ENCODE measurements around the gene WNT5A. TPM values are rescaled to one million over a fixed set of nuclear protein-coding genes. Genes with fewer than 3 reads are reported as not detected.

WNT5A gene
- total RNA-seq, 1 donor from 2014 or later = 10.7 TPM

- no peaks in the 10 kb centered on the region for H3K27me3 ChIP-seq (ENCODE audit: control insufficient read depth, insufficient read depth, low read length)
- no peaks in the 10 kb centered on the region for H3K36me3 ChIP-seq (ENCODE audit: control insufficient read depth, insufficient read depth, low read length)
- no peak overlapping the region for H3K4me3 ChIP-seq (ENCODE audit: low read depth, low read length)
- no peak for TF ChIP-seq CTCF (IDR thresholded peaks at IDR 0.05; ENCODE audit: insufficient read depth, low read length, poor library complexity, severe bottlenecking)
- no peak for DNase-seq (ENCODE audit: low read depth)
These were observed 27.3 kb downstream of the WNT5A start for GRCh38 chr3:55459838-55460237.

GRCh38 chr3:55458181-55458790 is 28.8 kb downstream of the WNT5A start:
- Histone ChIP-seq H3K36me3 (ENCODE audit: control insufficient read depth, insufficient read depth, low read length) (no peaks in the 10 kb centered on the region), H3K4me3 (ENCODE audit: low read depth, low read length) (no peak overlapping the region), H3K27me3 (ENCODE audit: control insufficient read depth, insufficient read depth, low read length) (no peaks in the 10 kb centered on the region)
- no peak for TF ChIP-seq CTCF (IDR thresholded peaks at IDR 0.05; ENCODE audit: insufficient read depth, low read length, poor library complexity, severe bottlenecking)
- no peak for DNase-seq (ENCODE audit: low read depth)

- no peaks in the 10 kb centered on the region for H3K27me3 ChIP-seq (ENCODE audit: control insufficient read depth, insufficient read depth, low read length)
- DNase-seq (ENCODE audit: low read depth) = no peak
- TF ChIP-seq CTCF (IDR thresholded peaks at IDR 0.05; ENCODE audit: insufficient read depth, low read length, poor library complexity, severe bottlenecking) = no peak
- H3K36me3 ChIP-seq (ENCODE audit: control insufficient read depth, insufficient read depth, low read length) = no peaks in the 10 kb centered on the region
- no peak overlapping the region for H3K4me3 ChIP-seq (ENCODE audit: low read depth, low read length)
These were observed 31.2 kb downstream of the WNT5A start for GRCh38 chr3:55455915-55456314.

- Histone ChIP-seq H3K36me3 (ENCODE audit: control insufficient read depth, insufficient read depth, low read length) (no peaks in the 10 kb centered on the region), H3K4me3 (ENCODE audit: low read depth, low read length) (no peak overlapping the region), H3K27me3 (ENCODE audit: control insufficient read depth, insufficient read depth, low read length) (no peaks in the 10 kb centered on the region)
- TF ChIP-seq CTCF (IDR thresholded peaks at IDR 0.05; ENCODE audit: insufficient read depth, low read length, poor library complexity, severe bottlenecking) = no peak
- DNase-seq (ENCODE audit: low read depth) = peak; percentile 14
These were observed 32.5 kb downstream of the WNT5A start for GRCh38 chr3:55454611-55455010.

- no peak for TF ChIP-seq CTCF (IDR thresholded peaks at IDR 0.05; ENCODE audit: insufficient read depth, low read length, poor library complexity, severe bottlenecking)
- no peaks in the 10 kb centered on the region for H3K27me3 ChIP-seq (ENCODE audit: control insufficient read depth, insufficient read depth, low read length)
- no peak overlapping the region for H3K4me3 ChIP-seq (ENCODE audit: low read depth, low read length)
- no peaks in the 10 kb centered on the region for H3K36me3 ChIP-seq (ENCODE audit: control insufficient read depth, insufficient read depth, low read length)
- DNase-seq (ENCODE audit: low read depth) = peak; percentile 19
These were observed 33.1 kb downstream of the WNT5A start for GRCh38 chr3:55453886-55454496.

GRCh38 chr3:55452886-55453285 is 34.2 kb downstream of the WNT5A start:
- TF ChIP-seq CTCF (IDR thresholded peaks at IDR 0.05; ENCODE audit: insufficient read depth, low read length, poor library complexity, severe bottlenecking) = no peak
- no peak for DNase-seq (ENCODE audit: low read depth)
- Histone ChIP-seq H3K36me3 (ENCODE audit: control insufficient read depth, insufficient read depth, low read length) (no peaks in the 10 kb centered on the region), H3K4me3 (ENCODE audit: low read depth, low read length) (no peak overlapping the region), H3K27me3 (ENCODE audit: control insufficient read depth, insufficient read depth, low read length) (no peaks in the 10 kb centered on the region)
